MM.1S (cell line): Measurements from ENCODE around the gene IREB2.
A peak's percentile ranks its signal among the peaks of the same experiment; 100 is the strongest.

Source experiments
- DNase-seq: peaks from one replicate; pipeline ENCODE4 v3.0.0-alpha.2; 2015
- H2AFZ ChIP-seq: fragments of 300-600 bp; sonication (generic); 2 replicates; pipeline ENCODE4 v1.6.0; 2016; ENCODE audit warnings: antibody characterized with exemption, low read length
- H3F3A ChIP-seq: fragments of 300-600 bp; sonication (generic); 2 replicates; pipeline ENCODE4 v1.6.1; 2016; ENCODE audit warnings: mild to moderate bottlenecking, antibody characterized with exemption, low read length, moderate library complexity, mixed read lengths; ENCODE audit not compliant: insufficient read depth
- H3K27ac ChIP-seq: fragments of 300-600 bp; sonication (generic); 2 replicates; pipeline ENCODE4 v1.5.1; 2016; ENCODE audit warnings: mild to moderate bottlenecking, low read length
- H3K27me3 ChIP-seq: fragments of 300-600 bp; sonication (generic); replicated peaks from 2 replicates; pipeline ENCODE4 v1.6.0; 2016; ENCODE audit warnings: low read length; ENCODE audit not compliant: insufficient read depth
- H3K36me3 ChIP-seq: fragments of 300-600 bp; sonication (generic); replicated peaks from 2 replicates; pipeline ENCODE4 v1.6.1; 2016; ENCODE audit warnings: mild to moderate bottlenecking, low read length, mixed read lengths; ENCODE audit not compliant: insufficient read depth
- H3K4me1 ChIP-seq: fragments of 300-600 bp; sonication (generic); 2 replicates; pipeline ENCODE4 v1.6.1; 2016; ENCODE audit warnings: low read length, mixed read lengths
- H3K4me2 ChIP-seq: fragments of 300-600 bp; sonication (generic); 2 replicates; pipeline ENCODE4 v1.6.0; 2016; ENCODE audit warnings: low read depth, low read length
- H3K4me3 ChIP-seq: fragments of 300-600 bp; sonication (generic); 2 replicates; pipeline ENCODE4 v1.5.1; 2016; ENCODE audit warnings: low read length, mixed read lengths
- H3K79me2 ChIP-seq: fragments of 300-600 bp; sonication (generic); 2 replicates; pipeline ENCODE4 v1.6.1; 2016; ENCODE audit warnings: mixed run types, low read length, mixed read lengths
- H3K9ac ChIP-seq: fragments of 300-600 bp; sonication (generic); 2 replicates; pipeline ENCODE4 v1.6.1; 2016; ENCODE audit warnings: low read length, mixed read lengths
- H3K9me2 ChIP-seq: fragments of 300-600 bp; sonication (generic); replicated peaks from 2 replicates; pipeline ENCODE4 v1.6.1; 2016; ENCODE audit warnings: mild to moderate bottlenecking, low read length, mixed read lengths; ENCODE audit not compliant: insufficient read depth
- H3K9me3 ChIP-seq: fragments of 300-600 bp; sonication (generic); replicated peaks from 2 replicates; pipeline ENCODE4 v1.6.1; 2016; ENCODE audit warnings: mild to moderate bottlenecking, low read length, mixed read lengths; ENCODE audit not compliant: insufficient read depth
- H4K20me1 ChIP-seq: fragments of 300-600 bp; sonication (generic); 2 replicates; pipeline ENCODE4 v1.6.1; 2016; ENCODE audit warnings: mild to moderate bottlenecking, low read length, moderate library complexity, mixed read lengths; ENCODE audit not compliant: insufficient read depth
- EZH2 ChIP-seq: fragments of 300-600 bp; sonication (generic); optimal IDR thresholded peaks from 2 replicates; pipeline ENCODE3; 2017; ENCODE audit warnings: low read depth, mild to moderate bottlenecking, antibody characterized with exemption, low read length, mixed read lengths
- EZH2phosphoT487 ChIP-seq: fragments of 300-600 bp; sonication (generic); IDR thresholded peaks from 2 replicates; pipeline ENCODE4 v1.6.1; 2018; ENCODE audit warnings: antibody characterized with exemption, low read length
- TF ChIP-seq, protein P1 (sequence below): fragments of 300-600 bp; sonication (generic); IDR thresholded peaks from 2 replicates; pipeline ENCODE4 v1.5.1; 2016; ENCODE audit warnings: antibody characterized with exemption, low read length, mixed read lengths

IREB2 gene

DNA sequence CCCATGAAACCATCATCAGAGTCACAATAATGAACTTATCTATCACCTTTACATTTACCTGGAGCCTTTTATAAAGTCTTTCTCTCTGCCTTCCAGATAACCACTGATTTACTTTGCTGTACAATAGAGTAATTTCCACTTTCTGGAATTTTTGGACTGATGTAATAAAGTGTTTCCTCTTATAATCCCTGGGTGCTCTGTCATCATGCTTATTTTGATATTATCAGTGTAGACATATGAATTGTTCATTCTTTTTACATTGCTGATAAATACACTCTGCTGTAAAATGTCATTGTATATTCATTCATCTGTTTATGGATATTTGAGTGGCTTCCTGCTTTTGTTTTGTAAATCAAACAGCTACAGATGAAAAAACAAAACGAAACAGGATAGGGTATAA lies 27.0 kb upstream of the IREB2 start:
- no peaks in the 10 kb centered on the region for H4K20me1 ChIP-seq
- no peaks in the 10 kb centered on the region for H3F3A ChIP-seq
- no peaks in the 10 kb centered on the region for H3K27me3 ChIP-seq
- H3K4me2 ChIP-seq = no peak overlapping the region
- no peak for DNase-seq
- no peaks in the 10 kb centered on the region for H3K9me3 ChIP-seq
- H3K79me2 ChIP-seq = no peaks in the 10 kb centered on the region
- H2AFZ ChIP-seq = no peak overlapping the region
- no peaks in the 10 kb centered on the region for H3K9me2 ChIP-seq
- H3K4me1 ChIP-seq = no peaks in the 10 kb centered on the region
- H3K27ac ChIP-seq = no peak overlapping the region
- no peaks in the 10 kb centered on the region for H3K36me3 ChIP-seq
- no peak overlapping the region for H3K9ac ChIP-seq
- H3K4me3 ChIP-seq = no peak overlapping the region
- no peak for TF ChIP-seq EZH2phosphoT487
- TF ChIP-seq, protein P1, sequence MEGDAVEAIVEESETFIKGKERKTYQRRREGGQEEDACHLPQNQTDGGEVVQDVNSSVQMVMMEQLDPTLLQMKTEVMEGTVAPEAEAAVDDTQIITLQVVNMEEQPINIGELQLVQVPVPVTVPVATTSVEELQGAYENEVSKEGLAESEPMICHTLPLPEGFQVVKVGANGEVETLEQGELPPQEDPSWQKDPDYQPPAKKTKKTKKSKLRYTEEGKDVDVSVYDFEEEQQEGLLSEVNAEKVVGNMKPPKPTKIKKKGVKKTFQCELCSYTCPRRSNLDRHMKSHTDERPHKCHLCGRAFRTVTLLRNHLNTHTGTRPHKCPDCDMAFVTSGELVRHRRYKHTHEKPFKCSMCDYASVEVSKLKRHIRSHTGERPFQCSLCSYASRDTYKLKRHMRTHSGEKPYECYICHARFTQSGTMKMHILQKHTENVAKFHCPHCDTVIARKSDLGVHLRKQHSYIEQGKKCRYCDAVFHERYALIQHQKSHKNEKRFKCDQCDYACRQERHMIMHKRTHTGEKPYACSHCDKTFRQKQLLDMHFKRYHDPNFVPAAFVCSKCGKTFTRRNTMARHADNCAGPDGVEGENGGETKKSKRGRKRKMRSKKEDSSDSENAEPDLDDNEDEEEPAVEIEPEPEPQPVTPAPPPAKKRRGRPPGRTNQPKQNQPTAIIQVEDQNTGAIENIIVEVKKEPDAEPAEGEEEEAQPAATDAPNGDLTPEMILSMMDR = no peak
- TF ChIP-seq EZH2 = no peak

DNA sequence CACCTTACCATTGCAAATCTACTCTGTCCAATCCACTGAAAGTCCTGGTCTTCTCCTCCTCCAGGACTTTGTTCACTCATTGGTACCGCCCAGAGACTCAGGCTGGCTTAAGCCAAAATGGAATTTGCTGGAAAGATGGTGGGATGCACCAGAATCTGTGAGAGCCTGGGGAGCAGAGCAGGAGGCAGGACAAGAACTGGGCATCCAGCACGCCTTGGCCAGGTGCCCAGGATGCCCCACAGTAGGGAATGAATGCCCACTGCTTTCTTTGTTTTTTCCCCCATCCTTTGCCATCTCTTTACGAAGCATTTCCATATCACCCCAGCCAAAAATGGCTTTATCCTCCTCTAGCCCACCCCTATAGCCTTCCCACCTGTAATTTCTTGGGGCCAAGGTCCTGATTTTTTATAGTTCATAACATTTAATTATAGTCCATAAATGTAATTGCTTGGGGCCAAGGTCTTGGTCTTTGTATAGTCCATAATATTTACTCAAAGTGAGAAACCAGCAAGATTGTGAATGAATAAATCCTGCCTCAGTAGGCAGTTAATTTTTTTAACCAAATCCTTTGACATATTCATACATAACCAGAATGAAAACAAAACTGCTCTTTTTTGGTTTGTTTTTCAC lies 23.3 kb upstream of the IREB2 start:
- H3K9me2 ChIP-seq = no peaks in the 10 kb centered on the region
- no peak overlapping the region for H3K4me3 ChIP-seq
- no peaks in the 10 kb centered on the region for H4K20me1 ChIP-seq
- no peak for TF ChIP-seq EZH2phosphoT487
- TF ChIP-seq, protein P1 = no peak
- no peaks in the 10 kb centered on the region for H3K9me3 ChIP-seq
- no peak overlapping the region for H2AFZ ChIP-seq
- no peak overlapping the region for H3K9ac ChIP-seq
- no peaks in the 10 kb centered on the region for H3K4me1 ChIP-seq
- H3K36me3 ChIP-seq = no peaks in the 10 kb centered on the region
- H3K27me3 ChIP-seq = no peaks in the 10 kb centered on the region
- no peak for DNase-seq
- H3K4me2 ChIP-seq = no peak overlapping the region
- H3F3A ChIP-seq = no peaks in the 10 kb centered on the region
- H3K27ac ChIP-seq = no peak overlapping the region
- H3K79me2 ChIP-seq = no peaks in the 10 kb centered on the region

DNA sequence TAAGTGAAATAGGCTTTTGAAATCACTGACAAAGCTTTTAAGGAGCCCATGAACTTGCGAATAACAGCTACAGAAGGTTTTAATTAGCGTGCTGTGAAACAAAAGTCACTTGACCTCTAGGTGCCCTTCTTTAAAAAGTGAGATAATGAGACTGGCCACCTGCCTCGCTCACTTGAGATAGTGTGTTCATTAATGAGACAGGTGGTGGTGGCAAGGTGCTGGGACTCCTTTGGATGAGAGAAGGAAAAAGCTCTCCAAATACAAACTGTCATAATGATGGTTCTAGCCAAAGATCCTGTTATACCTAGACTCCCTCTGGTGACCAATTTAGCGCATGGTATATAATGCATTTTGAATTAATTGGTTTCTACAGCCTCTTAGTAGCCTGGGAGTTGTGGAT lies 22.7 kb upstream of the IREB2 start:
- Histone ChIP-seq H4K20me1 (no peaks in the 10 kb centered on the region), H3K27me3 (no peaks in the 10 kb centered on the region), H3K4me2 (no peak overlapping the region), H3F3A (no peaks in the 10 kb centered on the region), H3K9ac (no peak overlapping the region), H3K79me2 (no peaks in the 10 kb centered on the region), H3K4me3 (no peak overlapping the region), H3K36me3 (no peaks in the 10 kb centered on the region), H3K4me1 (no peaks in the 10 kb centered on the region), H3K9me2 (no peaks in the 10 kb centered on the region), H2AFZ (no peak overlapping the region), H3K27ac (no peak overlapping the region), H3K9me3 (no peaks in the 10 kb centered on the region)
- no peak for TF ChIP-seq EZH2
- TF ChIP-seq, protein P1 = peak; percentile 23
- no peak for TF ChIP-seq EZH2phosphoT487
- peak; percentile 13 for DNase-seq
